ENCODE data around the gene PIP5KL1. TPM values are rescaled to one million over a fixed set of nuclear protein-coding genes. Genes with fewer than 3 reads are reported as not detected.

Gene PIP5KL1
- total RNA-seq, 1 experiment from 2014 or later = 0.17 TPM

GRCh38 chr9:127934248-127934647, 3.7 kb upstream of the PIP5KL1 start:
- CTCF ChIA-PET = no interaction called here
- no peaks in the 10 kb centered on the region for H3K27me3 Mint-ChIP-seq (ENCODE audit: unreplicated experiment)
- no peaks in the 10 kb centered on the region for H3K9me3 Mint-ChIP-seq (ENCODE audit: low read depth, unreplicated experiment)
- intact Hi-C loops (cut with micrococcal nuclease; ENCODE audit: unreplicated experiment) = no loop called here
- DNase-seq = no peak
- TF ChIP-seq CTCF (IDR thresholded peaks at IDR 0.05; ENCODE audit: unreplicated experiment) = no peak
- peaks cover 43% of the 10 kb centered on the region for H3K4me1 Mint-ChIP-seq (ENCODE audit: low read depth, unreplicated experiment)
- H3K36me3 Mint-ChIP-seq (ENCODE audit: insufficient read depth, unreplicated experiment) = peaks cover 61% of the 10 kb centered on the region
- BruUV-seq (replicated peaks) = no TSS peak
- H3K27ac Mint-ChIP-seq (ENCODE audit: unreplicated experiment) = no peak overlapping the region
- H3K4me3 Mint-ChIP-seq (ENCODE audit: low read depth, unreplicated experiment) = no peak overlapping the region

- no TSS peak for BruUV-seq (replicated peaks)
- Mint-ChIP-seq H3K36me3 (ENCODE audit: insufficient read depth, unreplicated experiment) (peaks cover 48% of the 10 kb centered on the region), H3K27me3 (ENCODE audit: unreplicated experiment) (peaks cover 4% of the 10 kb centered on the region), H3K9me3 (ENCODE audit: low read depth, unreplicated experiment) (no peaks in the 10 kb centered on the region), H3K27ac (ENCODE audit: unreplicated experiment) (peak overlapping the region; percentile 63), H3K4me1 (ENCODE audit: low read depth, unreplicated experiment) (peaks cover 26% of the 10 kb centered on the region), H3K4me3 (ENCODE audit: low read depth, unreplicated experiment) (peak overlapping the region; percentile 70)
- intact Hi-C loops (cut with micrococcal nuclease; ENCODE audit: unreplicated experiment) = no loop called here
- DNase-seq = no peak
- TF ChIP-seq CTCF (IDR thresholded peaks at IDR 0.05; ENCODE audit: unreplicated experiment) = no peak
- CTCF ChIA-PET = interaction anchor here (0.5 kb wide), 1 partner anchor 275 kb away, joined by 3 read pairs; no protein-coding TSS in a partner anchor
Observed at GRCh38 chr9:127931092-127931881, 710 bp upstream of the PIP5KL1 start.

DNA sequence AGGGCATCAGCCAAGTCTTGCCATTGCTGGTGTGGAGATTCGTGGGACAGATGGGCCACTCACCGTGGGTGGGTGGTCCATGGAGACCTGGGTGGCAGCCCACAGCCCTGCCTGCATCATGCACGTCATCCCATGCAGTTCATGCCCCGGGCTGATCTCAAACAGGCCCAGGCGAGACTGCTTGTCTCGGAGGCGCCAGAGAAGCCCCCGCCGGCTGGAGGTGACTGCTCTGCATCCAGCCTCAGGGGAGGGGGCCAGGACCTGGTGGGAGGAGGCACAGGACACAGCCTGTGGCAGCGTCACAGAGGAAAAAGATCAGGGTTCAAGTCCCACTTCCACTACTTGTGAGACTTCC, 975 bp downstream of the PIP5KL1 start:
- CTCF ChIA-PET = interaction anchor here (1.1 kb wide), 1 partner anchor 22 kb away, joined by 3 read pairs; no protein-coding TSS in a partner anchor
- intact Hi-C loops (cut with micrococcal nuclease; ENCODE audit: unreplicated experiment) = no loop called here
- no peaks in the 10 kb centered on the region for H3K9me3 Mint-ChIP-seq (ENCODE audit: low read depth, unreplicated experiment)
- no peak overlapping the region for H3K4me3 Mint-ChIP-seq (ENCODE audit: low read depth, unreplicated experiment)
- TF ChIP-seq CTCF (IDR thresholded peaks at IDR 0.05; ENCODE audit: unreplicated experiment) = no peak
- DNase-seq = no peak
- BruUV-seq (replicated peaks) = no TSS peak
- H3K4me1 Mint-ChIP-seq (ENCODE audit: low read depth, unreplicated experiment) = peaks cover 10% of the 10 kb centered on the region
- no peak overlapping the region for H3K27ac Mint-ChIP-seq (ENCODE audit: unreplicated experiment)
- H3K27me3 Mint-ChIP-seq (ENCODE audit: unreplicated experiment) = peaks cover 20% of the 10 kb centered on the region
- H3K36me3 Mint-ChIP-seq (ENCODE audit: insufficient read depth, unreplicated experiment) = peaks cover 37% of the 10 kb centered on the region

- H3K4me3 Mint-ChIP-seq (ENCODE audit: low read depth, unreplicated experiment) = no peak overlapping the region
- H3K27ac Mint-ChIP-seq (ENCODE audit: unreplicated experiment) = no peak overlapping the region
- intact Hi-C loops (cut with micrococcal nuclease; ENCODE audit: unreplicated experiment) = no loop called here
- peaks cover 25% of the 10 kb centered on the region for H3K27me3 Mint-ChIP-seq (ENCODE audit: unreplicated experiment)
- TF ChIP-seq CTCF (IDR thresholded peaks at IDR 0.05; ENCODE audit: unreplicated experiment) = no peak
- DNase-seq = no peak
- peaks cover 10% of the 10 kb centered on the region for H3K4me1 Mint-ChIP-seq (ENCODE audit: low read depth, unreplicated experiment)
- H3K36me3 Mint-ChIP-seq (ENCODE audit: insufficient read depth, unreplicated experiment) = peaks cover 33% of the 10 kb centered on the region
- CTCF ChIA-PET = no interaction called here
- no TSS peak for BruUV-seq (replicated peaks)
- H3K9me3 Mint-ChIP-seq (ENCODE audit: low read depth, unreplicated experiment) = no peaks in the 10 kb centered on the region
Observed at GRCh38 chr9:127928676-127929624, 1.6 kb downstream of the PIP5KL1 start.
